ENCODE data around the gene GRIN2C. TPM values are rescaled to one million over a fixed set of nuclear protein-coding genes. Genes with fewer than 3 reads are reported as not detected.

GRIN2C gene
- total RNA-seq, 1 experiment from 2014 or later, result 0.11 TPM

- POLR2A ChIA-PET (ENCODE audit: unreplicated experiment), result no interaction called here
- intact Hi-C loops (cut with micrococcal nuclease; ENCODE audit: unreplicated experiment), result no loop called here
Observed at GRCh38 chr17:74882517-74883240, 23.0 kb upstream of the GRIN2C start.

GRCh38 chr17:74881073-74881472 lies 21.4 kb upstream of the GRIN2C start:
- H3F3A ChIP-seq (ENCODE audit: insufficient read depth, low read depth), result 0 out of 2 replicates have a peak, but pooled peaks cover 4% of the 10 kb centered on the region
- H3K27ac ChIP-seq, result no peak overlapping the region
- CTCF ChIA-PET, result interaction anchor here (0.6 kb wide), 1 partner anchor 80 kb away, joined by 5 read pairs; no protein-coding TSS in a partner anchor
- no peaks in the 10 kb centered on the region for H3K79me2 ChIP-seq (ENCODE audit: low read depth)
- no peaks in the 10 kb centered on the region for H3K9me3 ChIP-seq (ENCODE audit: insufficient read depth, low read depth)
- H3K4me1 ChIP-seq (replicated peaks; ENCODE audit: insufficient read depth), result peaks cover 12% of the 10 kb centered on the region
- intact Hi-C loops (cut with micrococcal nuclease; ENCODE audit: unreplicated experiment), result no loop called here
- TF ChIP-seq EZH2 (IDR thresholded peaks at IDR 0.05; ENCODE audit: low read depth) (no peak), CTCF (conservative IDR thresholded peaks at IDR 0.05) (no peak)
- H3K27me3 ChIP-seq (ENCODE audit: insufficient read depth, low read depth), result no peaks in the 10 kb centered on the region
- H3K4me2 ChIP-seq, result no peak overlapping the region
- no peak for DNase-seq
- no TSS peak for BruUV-seq (replicated peaks)
- no peaks in the 10 kb centered on the region for H3K9me2 ChIP-seq (ENCODE audit: insufficient read depth)
- POLR2A ChIA-PET (ENCODE audit: unreplicated experiment), result no interaction called here
- no peaks in the 10 kb centered on the region for H4K20me1 ChIP-seq (ENCODE audit: insufficient read depth)
- no peaks in the 10 kb centered on the region for H3K36me3 ChIP-seq (ENCODE audit: low read depth)
- H3K4me3 ChIP-seq, result no peak overlapping the region
- no peak overlapping the region for H2AFZ ChIP-seq

More at GRCh38 chr17:74882517-74883240, 23.0 kb upstream of the GRIN2C start:
- Histone ChIP-seq H3K27ac (no peak overlapping the region), H3K4me1 (replicated peaks; ENCODE audit: insufficient read depth) (peaks cover 10% of the 10 kb centered on the region), H4K20me1 (ENCODE audit: insufficient read depth) (no peaks in the 10 kb centered on the region), H3K27me3 (ENCODE audit: insufficient read depth, low read depth) (no peaks in the 10 kb centered on the region), H2AFZ (no peak overlapping the region), H3K4me2 (no peak overlapping the region), H3K9me3 (ENCODE audit: insufficient read depth, low read depth) (no peaks in the 10 kb centered on the region), H3K36me3 (ENCODE audit: low read depth) (no peaks in the 10 kb centered on the region), H3K79me2 (ENCODE audit: low read depth) (no peaks in the 10 kb centered on the region), H3K9me2 (ENCODE audit: insufficient read depth) (no peaks in the 10 kb centered on the region), H3K4me3 (no peak overlapping the region), H3F3A (ENCODE audit: insufficient read depth, low read depth) (0 out of 2 replicates have a peak, but pooled peaks cover 4% of the 10 kb centered on the region)
- CTCF ChIA-PET, result no interaction called here
- DNase-seq, result no peak
- BruUV-seq (replicated peaks), result no TSS peak
- TF ChIP-seq CTCF (conservative IDR thresholded peaks at IDR 0.05) (no peak), EZH2 (IDR thresholded peaks at IDR 0.05; ENCODE audit: low read depth) (no peak)

GRCh38 chr17:74879308-74879707 lies 19.6 kb upstream of the GRIN2C start:
- TF ChIP-seq CTCF (conservative IDR thresholded peaks at IDR 0.05) (no peak), EZH2 (IDR thresholded peaks at IDR 0.05; ENCODE audit: low read depth) (no peak)
- Histone ChIP-seq H3K79me2 (ENCODE audit: low read depth) (no peaks in the 10 kb centered on the region), H3F3A (ENCODE audit: insufficient read depth, low read depth) (0 out of 2 replicates have a peak, but pooled peaks cover 4% of the 10 kb centered on the region), H3K4me1 (replicated peaks; ENCODE audit: insufficient read depth) (peaks cover 13% of the 10 kb centered on the region), H3K27me3 (ENCODE audit: insufficient read depth, low read depth) (no peaks in the 10 kb centered on the region), H3K9me2 (ENCODE audit: insufficient read depth) (no peaks in the 10 kb centered on the region), H2AFZ (no peak overlapping the region), H3K9me3 (ENCODE audit: insufficient read depth, low read depth) (no peaks in the 10 kb centered on the region), H4K20me1 (ENCODE audit: insufficient read depth) (no peaks in the 10 kb centered on the region), H3K4me3 (no peak overlapping the region), H3K36me3 (ENCODE audit: low read depth) (no peaks in the 10 kb centered on the region), H3K4me2 (no peak overlapping the region), H3K27ac (no peak overlapping the region)
- ChIA-PET POLR2A (ENCODE audit: unreplicated experiment) (no interaction called here), CTCF (no interaction called here)
- intact Hi-C loops (cut with micrococcal nuclease; ENCODE audit: unreplicated experiment), result no loop called here
- DNase-seq, result no peak
- BruUV-seq (replicated peaks), result no TSS peak

All from PC-9 (cell line).